ENCODE measurements around the gene CTRB1. TPM values are rescaled to one million over a fixed set of nuclear protein-coding genes. Genes with fewer than 3 reads are reported as not detected.

The CTRB1 gene
- total and polyA plus RNA-seq, 7 experiments from 2014 or later: not detected

DNA sequence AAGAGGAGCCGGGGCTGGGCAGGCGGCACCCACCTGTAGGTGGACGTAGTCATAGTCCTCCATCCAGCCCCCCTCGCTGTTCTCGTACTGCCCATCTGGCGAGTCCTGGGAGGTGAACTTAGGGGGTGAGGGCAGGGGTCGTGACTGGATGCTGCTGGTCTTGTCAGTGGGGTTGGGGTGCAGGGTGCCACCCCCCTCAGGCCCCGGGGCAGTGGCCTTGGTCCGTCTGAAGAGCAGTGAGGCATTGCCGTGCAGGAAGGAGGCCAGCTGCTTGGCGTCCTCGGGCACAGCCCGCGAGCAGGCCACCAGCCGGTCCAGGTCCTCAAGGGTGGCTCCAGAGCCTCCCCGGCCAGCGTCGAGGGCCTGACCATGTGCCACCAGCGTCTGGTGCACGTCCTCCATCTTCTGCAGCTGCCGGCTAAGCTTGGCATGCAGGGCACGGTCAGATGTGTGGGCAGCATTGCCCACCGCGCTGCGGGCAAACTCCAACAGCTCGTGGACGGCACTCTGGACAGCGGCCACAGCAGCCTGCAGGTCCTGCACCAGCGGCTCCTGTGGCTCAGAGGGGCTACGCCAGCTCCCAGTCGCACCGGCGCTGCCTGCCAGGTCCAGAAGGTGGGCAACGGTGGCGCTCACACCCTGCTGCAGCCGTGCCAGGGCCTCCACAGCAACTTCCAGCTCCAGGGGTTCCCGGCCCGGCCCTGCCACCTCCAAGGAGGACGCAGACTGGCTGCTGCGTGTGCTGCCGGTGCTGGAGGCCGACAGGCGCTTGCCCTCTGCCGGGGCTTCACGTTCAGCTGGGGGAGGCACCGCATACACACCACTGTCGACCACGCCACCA lies 16.3 kb downstream of the CTRB1 start:
- no peak overlapping the region for H3K4me3 Mint-ChIP-seq
- H3K4me3 ChIP-seq (ENCODE audit: low read length): no peak overlapping the region
- DNase-seq (no peak), ATAC-seq (no peak)
- H3K4me1 Mint-ChIP-seq: peaks cover 0 to 7% (median 4%) of the 10 kb centered on the region in 7 donors
- no peaks in the 10 kb centered on the region for H3K9me3 Mint-ChIP-seq
- H3K27ac Mint-ChIP-seq: no peak overlapping the region
- intact Hi-C loops (cut with micrococcal nuclease): loop anchor here (1.0 to 5.0 kb wide), 4 partner anchors 36 to 168 kb away; no protein-coding TSS in a partner anchor
- no peaks in the 10 kb centered on the region for H3K36me3 Mint-ChIP-seq
- ChIA-PET POLR2A (no interaction called here), CTCF (interaction anchor here (1.5 to 4.6 kb wide), 6 partner anchors 35 to 167 kb away, joined by 8 to 46 read pairs (median 20); no protein-coding TSS in a partner anchor)
- no peaks in the 10 kb centered on the region for H3K4me1 ChIP-seq (ENCODE audit: control insufficient read depth in 2 of 2, insufficient read depth in 2 of 2, low read length in 2 of 2)
- H3K27ac ChIP-seq (ENCODE audit: low read depth, low read length): no peak overlapping the region
- H3K27me3 ChIP-seq (ENCODE audit: control insufficient read depth in 2 of 2, insufficient read depth in 2 of 2, low read length in 2 of 2): no peaks in the 10 kb centered on the region
- H3K27me3 Mint-ChIP-seq: peaks cover 0 to 7% (median 0%) of the 10 kb centered on the region in 5 donors
- no peaks in the 10 kb centered on the region for H3K36me3 ChIP-seq (ENCODE audit: control insufficient read depth in 2 of 3, insufficient read depth in 3 of 3, low read length in 3 of 3)
- no peaks in the 10 kb centered on the region for H3K9me3 ChIP-seq (ENCODE audit: control insufficient read depth in 2 of 3, low read length in 3 of 3)

DNA sequence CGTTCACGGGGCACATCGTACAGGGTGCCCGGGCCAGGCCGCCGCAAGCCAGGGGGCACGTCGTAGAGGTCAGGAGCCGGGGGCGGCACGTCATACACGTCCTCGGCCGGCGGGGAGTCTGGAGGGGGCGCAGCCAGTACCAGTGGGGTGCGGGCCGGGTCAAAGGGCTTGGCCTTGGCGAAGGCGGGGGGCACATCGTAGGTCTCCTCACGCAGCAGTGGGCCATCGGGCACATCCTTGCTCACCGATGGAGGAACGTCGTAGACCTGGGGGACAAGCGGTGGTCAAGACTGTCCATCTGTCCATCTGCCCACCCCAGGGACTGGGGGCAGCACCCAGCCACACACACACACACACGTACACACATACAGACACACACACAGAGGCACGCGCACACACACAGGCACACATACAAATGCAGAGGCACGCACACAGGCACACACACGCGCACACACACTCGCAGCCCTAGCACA lies 17.0 kb downstream of the CTRB1 start:
- Mint-ChIP-seq H3K27ac (peak overlapping the region in 1 of 9 donors; percentile 41), H3K4me3 (no peak overlapping the region), H3K27me3 (peaks cover 0 to 3% (median 0%) of the 10 kb centered on the region in 5 donors), H3K36me3 (no peaks in the 10 kb centered on the region), H3K4me1 (peaks cover 0 to 7% (median 4%) of the 10 kb centered on the region in 7 donors), H3K9me3 (no peaks in the 10 kb centered on the region)
- no peaks in the 10 kb centered on the region for H3K27me3 ChIP-seq (ENCODE audit: control insufficient read depth in 2 of 2, insufficient read depth in 2 of 2, low read length in 2 of 2)
- H3K27ac ChIP-seq (ENCODE audit: low read depth, low read length): no peak overlapping the region
- ChIA-PET CTCF (interaction anchor here (1.6 to 4.6 kb wide), 2 partner anchors 145 to 150 kb away, joined by 8 to 46 read pairs; no protein-coding TSS in a partner anchor), POLR2A (no interaction called here)
- no peak overlapping the region for H3K4me3 ChIP-seq (ENCODE audit: low read length)
- H3K36me3 ChIP-seq (ENCODE audit: control insufficient read depth in 2 of 3, insufficient read depth in 3 of 3, low read length in 3 of 3): no peaks in the 10 kb centered on the region
- ATAC-seq (no peak), DNase-seq (no peak)
- intact Hi-C loops (cut with micrococcal nuclease): no loop called here
- no peaks in the 10 kb centered on the region for H3K4me1 ChIP-seq (ENCODE audit: control insufficient read depth in 2 of 2, insufficient read depth in 2 of 2, low read length in 2 of 2)
- H3K9me3 ChIP-seq (ENCODE audit: control insufficient read depth in 2 of 3, low read length in 3 of 3): no peaks in the 10 kb centered on the region

DNA sequence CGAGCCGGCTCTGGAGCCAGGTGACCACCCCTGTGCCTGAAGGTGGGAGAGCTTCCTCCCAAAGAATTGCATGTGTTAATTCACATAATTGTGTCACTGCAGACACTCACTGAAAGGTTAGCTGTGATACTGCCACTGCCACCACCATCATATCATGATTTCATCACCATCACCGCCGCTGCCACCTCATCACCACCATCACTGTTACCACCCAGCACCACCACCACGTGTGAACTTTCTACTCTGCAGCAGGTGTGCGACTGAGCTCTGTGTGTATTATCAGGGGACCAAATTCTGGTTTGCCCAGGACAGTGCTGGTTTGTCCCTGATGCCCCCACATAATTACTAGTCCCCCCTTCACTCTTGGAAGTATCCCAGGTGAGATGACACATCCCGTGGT lies 17.4 kb downstream of the CTRB1 start:
- Histone ChIP-seq H3K4me1 (ENCODE audit: control insufficient read depth in 2 of 2, insufficient read depth in 2 of 2, low read length in 2 of 2) (no peaks in the 10 kb centered on the region), H3K9me3 (ENCODE audit: control insufficient read depth in 2 of 3, low read length in 3 of 3) (no peaks in the 10 kb centered on the region), H3K27ac (ENCODE audit: low read depth, low read length) (no peak overlapping the region), H3K36me3 (ENCODE audit: control insufficient read depth in 2 of 3, insufficient read depth in 3 of 3, low read length in 3 of 3) (no peaks in the 10 kb centered on the region), H3K4me3 (ENCODE audit: low read length) (no peak overlapping the region), H3K27me3 (ENCODE audit: control insufficient read depth in 2 of 2, insufficient read depth in 2 of 2, low read length in 2 of 2) (no peaks in the 10 kb centered on the region)
- ChIA-PET POLR2A (no interaction called here), CTCF (interaction anchor here (0.6 to 1.6 kb wide), 3 partner anchors 146 to 156 kb away, joined by 3 to 8 read pairs (median 4); no protein-coding TSS in a partner anchor)
- ATAC-seq (no peak), DNase-seq (no peak)
- Mint-ChIP-seq H3K36me3 (no peaks in the 10 kb centered on the region), H3K9me3 (no peaks in the 10 kb centered on the region), H3K4me1 (peaks cover 0 to 7% (median 4%) of the 10 kb centered on the region in 7 donors), H3K27ac (no peak overlapping the region), H3K4me3 (no peak overlapping the region), H3K27me3 (peaks cover 0 to 3% (median 0%) of the 10 kb centered on the region in 5 donors)
- intact Hi-C loops (cut with micrococcal nuclease): no loop called here

DNA sequence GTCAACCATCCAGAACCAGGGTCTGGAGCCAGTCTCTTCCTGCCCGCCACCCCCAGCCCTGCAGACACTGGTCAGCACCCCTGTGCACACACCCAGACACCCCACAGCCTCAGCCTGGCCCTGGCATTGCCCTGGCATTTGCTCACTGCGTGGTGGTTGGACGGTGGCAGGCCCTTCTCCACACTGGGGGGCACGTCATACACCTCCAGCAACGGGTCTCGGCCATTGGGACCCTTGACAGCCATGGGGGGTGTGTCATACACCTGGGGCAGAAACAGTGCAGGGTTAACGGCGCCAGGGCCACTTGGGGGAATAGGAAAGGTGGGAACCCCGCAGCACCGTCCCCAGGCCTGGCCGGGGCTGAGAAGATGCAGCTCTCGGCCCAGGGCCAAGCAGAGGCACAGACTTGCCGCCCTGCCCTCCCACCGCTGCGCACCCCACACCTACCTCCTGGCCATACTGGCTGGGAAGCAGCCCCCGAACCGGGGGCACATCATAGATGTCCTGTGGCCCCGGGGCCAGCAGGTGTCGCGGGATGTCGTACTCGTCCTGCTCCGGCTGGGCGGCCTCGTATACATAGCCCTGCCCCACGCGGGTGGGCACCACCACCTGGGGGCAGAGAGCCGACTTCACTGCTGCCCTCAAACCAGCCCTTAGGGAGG lies 18.1 kb downstream of the CTRB1 start:
- ATAC-seq (no peak), DNase-seq (no peak)
- Mint-ChIP-seq H3K4me1 (peaks cover 0 to 7% (median 4%) of the 10 kb centered on the region in 7 donors), H3K27ac (no peak overlapping the region), H3K4me3 (no peak overlapping the region), H3K36me3 (no peaks in the 10 kb centered on the region), H3K27me3 (peaks cover 0 to 3% (median 0%) of the 10 kb centered on the region in 5 donors), H3K9me3 (no peaks in the 10 kb centered on the region)
- intact Hi-C loops (cut with micrococcal nuclease): no loop called here
- POLR2A ChIA-PET: no interaction called here
- no peaks in the 10 kb centered on the region for H3K9me3 ChIP-seq (ENCODE audit: control insufficient read depth in 2 of 3, low read length in 3 of 3)
- CTCF ChIA-PET: interaction anchor here (0.6 to 0.7 kb wide), 3 partner anchors 145 to 172 kb away, joined by 3 to 4 read pairs (median 3); no protein-coding TSS in a partner anchor
- H3K4me3 ChIP-seq (ENCODE audit: low read length): no peak overlapping the region
- H3K27ac ChIP-seq (ENCODE audit: low read depth, low read length): no peak overlapping the region
- no peaks in the 10 kb centered on the region for H3K4me1 ChIP-seq (ENCODE audit: control insufficient read depth in 2 of 2, insufficient read depth in 2 of 2, low read length in 2 of 2)
- H3K36me3 ChIP-seq (ENCODE audit: control insufficient read depth in 2 of 3, insufficient read depth in 3 of 3, low read length in 3 of 3): no peaks in the 10 kb centered on the region
- H3K27me3 ChIP-seq (ENCODE audit: control insufficient read depth in 2 of 2, insufficient read depth in 2 of 2, low read length in 2 of 2): no peaks in the 10 kb centered on the region

DNA sequence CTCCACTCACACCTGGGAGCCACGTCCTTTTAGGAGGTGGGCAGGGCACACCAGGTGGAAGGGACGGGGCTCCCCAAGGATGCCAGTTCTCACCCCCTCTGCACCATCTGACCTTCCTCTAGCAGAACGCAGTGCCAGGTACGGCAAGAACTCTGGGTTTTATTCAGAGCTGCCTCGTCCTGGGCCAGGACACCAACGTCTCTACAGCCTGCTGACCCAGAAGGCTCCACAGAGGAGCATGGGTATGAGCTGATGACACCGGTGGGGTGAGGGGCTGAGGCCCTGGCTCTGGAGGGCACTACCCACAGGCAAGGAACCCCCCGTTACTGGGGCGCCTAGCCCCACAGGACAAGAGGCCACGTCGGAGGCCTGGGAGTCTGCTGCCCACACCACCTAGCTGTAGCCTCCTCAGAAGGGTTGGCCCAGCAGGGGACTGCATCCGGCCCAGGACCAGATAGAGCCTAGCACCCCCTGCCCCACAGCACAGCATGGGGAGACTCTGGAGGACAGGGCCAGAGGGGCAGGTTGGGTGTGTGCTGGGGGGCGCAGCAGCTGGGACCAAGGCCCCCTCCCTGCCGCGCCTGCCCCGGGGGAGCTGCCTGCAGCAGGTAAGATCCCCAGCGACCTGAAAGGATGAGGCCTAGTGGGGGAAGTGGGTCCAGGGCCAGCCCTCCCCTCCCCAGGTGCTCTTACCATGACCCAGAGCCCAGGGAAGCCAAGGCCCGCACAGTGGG lies 18.8 kb downstream of the CTRB1 start:
- Mint-ChIP-seq H3K36me3 (no peaks in the 10 kb centered on the region), H3K9me3 (no peaks in the 10 kb centered on the region), H3K4me3 (no peak overlapping the region), H3K27me3 (peaks cover 0 to 3% (median 0%) of the 10 kb centered on the region in 5 donors), H3K4me1 (peaks cover 0 to 7% (median 4%) of the 10 kb centered on the region in 7 donors), H3K27ac (no peak overlapping the region)
- Histone ChIP-seq H3K4me1 (ENCODE audit: control insufficient read depth in 2 of 2, insufficient read depth in 2 of 2, low read length in 2 of 2) (no peaks in the 10 kb centered on the region), H3K27ac (ENCODE audit: low read depth, low read length) (no peak overlapping the region), H3K36me3 (ENCODE audit: control insufficient read depth in 2 of 3, insufficient read depth in 3 of 3, low read length in 3 of 3) (no peaks in the 10 kb centered on the region), H3K4me3 (ENCODE audit: low read length) (no peak overlapping the region), H3K9me3 (ENCODE audit: control insufficient read depth in 2 of 3, low read length in 3 of 3) (no peaks in the 10 kb centered on the region), H3K27me3 (ENCODE audit: control insufficient read depth in 2 of 2, insufficient read depth in 2 of 2, low read length in 2 of 2) (no peaks in the 10 kb centered on the region)
- CTCF ChIA-PET: interaction anchor here (0.6 kb wide), 1 partner anchor 173 kb away, joined by 3 read pairs; no protein-coding TSS in a partner anchor
- no peak for DNase-seq
- ATAC-seq: no peak
- POLR2A ChIA-PET: no interaction called here
- intact Hi-C loops (cut with micrococcal nuclease): no loop called here

DNA sequence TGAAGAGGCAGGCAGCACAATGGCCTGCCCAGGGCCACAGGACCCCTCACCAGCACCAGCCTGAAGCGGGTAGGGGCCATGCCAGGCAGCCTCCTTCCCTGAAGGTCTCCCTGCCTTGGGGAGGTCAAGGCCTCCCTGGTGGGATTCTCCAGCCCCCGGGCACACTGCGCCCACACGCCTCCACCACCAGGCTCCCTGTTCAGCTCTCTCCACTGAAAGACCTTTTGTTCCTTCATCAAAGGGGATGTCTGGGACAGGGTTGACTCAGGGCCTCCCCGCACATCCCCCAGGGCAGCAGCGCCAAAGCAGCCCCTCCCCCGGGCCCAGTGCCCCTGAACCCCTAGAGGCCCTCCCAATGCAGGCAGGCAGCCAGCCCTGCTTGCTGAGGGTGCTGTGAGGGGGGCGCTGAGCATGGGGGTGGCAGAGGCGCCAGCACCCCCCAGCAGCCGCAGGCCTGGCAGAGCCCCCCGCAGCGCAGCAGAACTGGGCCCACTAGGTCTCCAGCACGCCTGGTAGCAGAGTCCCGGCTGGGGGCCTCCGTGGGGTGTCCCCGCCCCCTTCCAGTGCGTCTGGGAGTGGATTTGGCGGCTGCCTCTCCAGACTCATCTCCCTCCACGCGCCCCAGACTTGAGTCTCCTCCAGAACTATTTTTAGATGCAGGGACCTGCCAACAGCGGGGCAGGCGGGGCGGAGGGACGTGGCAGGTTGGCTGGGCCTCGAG lies 19.5 kb downstream of the CTRB1 start:
- Histone ChIP-seq H3K4me3 (ENCODE audit: low read length) (no peak overlapping the region), H3K36me3 (ENCODE audit: control insufficient read depth in 2 of 3, insufficient read depth in 3 of 3, low read length in 3 of 3) (no peaks in the 10 kb centered on the region), H3K4me1 (ENCODE audit: control insufficient read depth in 2 of 2, insufficient read depth in 2 of 2, low read length in 2 of 2) (no peaks in the 10 kb centered on the region), H3K9me3 (ENCODE audit: control insufficient read depth in 2 of 3, low read length in 3 of 3) (no peaks in the 10 kb centered on the region), H3K27me3 (ENCODE audit: control insufficient read depth in 2 of 2, insufficient read depth in 2 of 2, low read length in 2 of 2) (no peaks in the 10 kb centered on the region), H3K27ac (ENCODE audit: low read depth, low read length) (no peak overlapping the region)
- Mint-ChIP-seq H3K9me3 (no peaks in the 10 kb centered on the region), H3K27me3 (peaks cover 0 to 3% (median 0%) of the 10 kb centered on the region in 5 donors), H3K4me1 (peaks cover 0 to 7% (median 4%) of the 10 kb centered on the region in 7 donors), H3K4me3 (no peak overlapping the region), H3K27ac (no peak overlapping the region), H3K36me3 (no peaks in the 10 kb centered on the region)
- no peak for DNase-seq
- ChIA-PET CTCF (no interaction called here), POLR2A (no interaction called here)
- ATAC-seq: no peak
- intact Hi-C loops (cut with micrococcal nuclease): no loop called here
